Omental fat pad (tissue), 4 donors: ENCODE measurements around the gene LEFTY1. TPM values are rescaled to one million over a fixed set of nuclear protein-coding genes. Genes with fewer than 3 reads are reported as not detected.
A peak's percentile ranks its signal among the peaks of the same experiment; 100 is the strongest.

Experiments
- ATAC-seq: fragments of 150-250 bp; one replicate; pipeline ENCODE4 v1.9.1; 2016; ENCODE audit warnings: mild to moderate bottlenecking, moderate library complexity; ENCODE audit not compliant: low FRiP score
- DNase-seq: peaks from one replicate; pipeline ENCODE4 v3.0.0-alpha.2; 2019; ENCODE audit warnings: low spot score
- CTCF ChIP-seq, 3 donors: fragments of 450-650 bp; IDR thresholded peaks; one replicate each; pipeline ENCODE4 v1.5.1; 2016 to 2017; ENCODE audit warnings: antibody characterized with exemption in 3 of 3, mild to moderate bottlenecking in 3 of 3, moderate library complexity in 2 of 3
- total RNA-seq, 4 donors: library from RNA; depleted of rRNA; stranded (reverse); fragments of >200 nt; gene quantifications; one replicate each; pipeline ENCODE4 v1.1.0, GENCODE V29; 2016

The LEFTY1 gene
- total RNA-seq, 4 donors from 2014 or later = 0.44 TPM; not detected in 3

- DNase-seq (no peak), ATAC-seq (no peak)
- TF ChIP-seq CTCF (IDR thresholded peaks at IDR 0.05) = no peak
Measured at GRCh38 chr1:225847610-225848009, 41.3 kb downstream of the LEFTY1 start.

GRCh38 chr1:225846331-225847310 lies 42.3 kb downstream of the LEFTY1 start:
- no peak for DNase-seq
- no peak for TF ChIP-seq CTCF (IDR thresholded peaks at IDR 0.05)
- ATAC-seq = no peak

GRCh38 chr1:225845571-225846259 lies 43.2 kb downstream of the LEFTY1 start:
- ATAC-seq = peak; percentile 68
- DNase-seq = no peak
- peak in 1 of 3 donors; percentile 66 for TF ChIP-seq CTCF (IDR thresholded peaks at IDR 0.05)

GRCh38 chr1:225845097-225845496 lies 43.8 kb downstream of the LEFTY1 start:
- ATAC-seq (no peak), DNase-seq (no peak)
- TF ChIP-seq CTCF (IDR thresholded peaks at IDR 0.05) = no peak

- TF ChIP-seq CTCF (IDR thresholded peaks at IDR 0.05) = no peak
- DNase-seq (no peak), ATAC-seq (no peak)
Measured at GRCh38 chr1:225844236-225845061, 44.5 kb downstream of the LEFTY1 start.

GRCh38 chr1:225843426-225843795 lies 45.5 kb downstream of the LEFTY1 start:
- no peak for TF ChIP-seq CTCF (IDR thresholded peaks at IDR 0.05)
- DNase-seq = no peak
- ATAC-seq = no peak
